H9 (cell line): ENCODE measurements around the gene PPP1R18. TPM values are rescaled to one million over a fixed set of nuclear protein-coding genes. Genes with fewer than 3 reads are reported as not detected.
A peak's percentile ranks its signal among the peaks of the same experiment; 100 is the strongest.

Experiments used
- DNase-seq: peaks from one replicate; pipeline ENCODE4 v3.0.0-alpha.2; 2017
- H2AFZ ChIP-seq: one replicate; pipeline ENCODE4 v1.6.1; 2013; ENCODE audit warnings: mild to moderate bottlenecking, low read length, control low read depth, moderate library complexity
- H2AK5ac ChIP-seq: 2 replicates; pipeline ENCODE4 v1.6.1; 2013; ENCODE audit warnings: low read length, control low read depth, mixed read lengths; ENCODE audit not compliant: insufficient read length
- H2BK120ac ChIP-seq: one replicate; pipeline ENCODE4 v1.6.1; 2013; ENCODE audit warnings: low read depth, mild to moderate bottlenecking, low read length, control low read depth, inconsistent platforms; ENCODE audit not compliant: poor library complexity, severe bottlenecking
- H2BK12ac ChIP-seq: 2 replicates; pipeline ENCODE4 v1.6.1; 2013; ENCODE audit warnings: low read length, control low read depth, mixed read lengths, low read depth; ENCODE audit not compliant: insufficient read length
- H2BK15ac ChIP-seq: 2 replicates; pipeline ENCODE4 v1.6.1; 2013; ENCODE audit warnings: low read depth, low read length, control low read depth
- H2BK20ac ChIP-seq: one replicate; pipeline ENCODE4 v1.6.1; 2013; ENCODE audit warnings: low read depth, mild to moderate bottlenecking, low read length, control low read depth, inconsistent platforms; ENCODE audit not compliant: poor library complexity, severe bottlenecking
- H2BK5ac ChIP-seq: 2 replicates; pipeline ENCODE4 v1.6.1; 2013; ENCODE audit warnings: low read length, control low read depth, mixed read lengths; ENCODE audit not compliant: insufficient read length
- H3K14ac ChIP-seq: 2 replicates; pipeline ENCODE4 v1.6.1; 2013; ENCODE audit warnings: low read length, control low read depth; ENCODE audit not compliant: insufficient read depth
- H3K18ac ChIP-seq: 2 replicates; pipeline ENCODE4 v1.6.1; 2013; ENCODE audit warnings: low read depth, mild to moderate bottlenecking, mixed read lengths, low read length, control low read depth; ENCODE audit not compliant: insufficient read length
- H3K23ac ChIP-seq: 2 replicates; pipeline ENCODE4 v1.6.1; 2013; ENCODE audit warnings: low read length, control low read depth, mixed read lengths, low read depth; ENCODE audit not compliant: insufficient read length
- H3K23me2 ChIP-seq: 2 replicates; pipeline ENCODE4 v1.6.1; 2013; ENCODE audit warnings: low read depth, mild to moderate bottlenecking, mixed read lengths, low read length, control low read depth; ENCODE audit not compliant: insufficient read length, poor library complexity, severe bottlenecking
- H3K27ac ChIP-seq: 2 replicates; pipeline ENCODE4 v1.5.1; 2013; ENCODE audit warnings: low read length, control low read depth, mixed read lengths, low read depth; ENCODE audit not compliant: insufficient read length
- H3K27me3 ChIP-seq: 2 replicates; pipeline ENCODE4 v1.6.1; 2013; ENCODE audit warnings: low read length, control low read depth, inconsistent platforms; ENCODE audit not compliant: insufficient read depth
- H3K4ac ChIP-seq: 2 replicates; pipeline ENCODE4 v1.6.1; 2013; ENCODE audit warnings: low read depth, mild to moderate bottlenecking, control low read depth, inconsistent platforms, low read length, moderate library complexity
- H3K4me1 ChIP-seq: 2 replicates; pipeline ENCODE4 v1.6.1; 2013; ENCODE audit warnings: low read length, control low read depth, inconsistent platforms; ENCODE audit not compliant: insufficient read depth
- H3K4me2 ChIP-seq: 2 replicates; pipeline ENCODE4 v1.6.1; 2013; ENCODE audit warnings: low read length, control low read depth, mixed read lengths; ENCODE audit not compliant: insufficient read length, insufficient read depth
- H3K56ac ChIP-seq: 2 replicates; pipeline ENCODE4 v1.6.1; 2013; ENCODE audit warnings: low read depth, mild to moderate bottlenecking, mixed read lengths, low read length, control low read depth; ENCODE audit not compliant: insufficient read length
- H3K79me1 ChIP-seq: 2 replicates; pipeline ENCODE4 v1.6.1; 2013; ENCODE audit warnings: low read depth, mild to moderate bottlenecking, moderate library complexity, low read length, control low read depth, inconsistent platforms; ENCODE audit not compliant: insufficient read depth, poor library complexity, severe bottlenecking
- H3K79me2 ChIP-seq: 2 replicates; pipeline ENCODE4 v1.6.1; 2013; ENCODE audit warnings: low read length, control low read depth, inconsistent platforms; ENCODE audit not compliant: insufficient read depth
- H3K9ac ChIP-seq: 2 replicates; pipeline ENCODE4 v1.6.1; 2013; ENCODE audit warnings: low read length, control low read depth, mixed read lengths; ENCODE audit not compliant: insufficient read length; ENCODE audit errors: extremely low read depth
- H3K9me3 ChIP-seq: one replicate; pipeline ENCODE4 v1.6.1; 2013; ENCODE audit warnings: low read depth, low read length, inconsistent platforms; ENCODE audit not compliant: control insufficient read depth
- H3T11ph ChIP-seq: one replicate; pipeline ENCODE4 v1.6.1; 2013; ENCODE audit warnings: mild to moderate bottlenecking, low read length, control low read depth, inconsistent platforms
- H4K20me1 ChIP-seq: one replicate; pipeline ENCODE4 v1.6.1; 2013; ENCODE audit not compliant: control insufficient read depth, insufficient read length, insufficient read depth
- H4K5ac ChIP-seq: 2 replicates; pipeline ENCODE4 v1.6.1; 2013; ENCODE audit warnings: low read depth, mild to moderate bottlenecking, mixed read lengths, low read length, control low read depth; ENCODE audit not compliant: insufficient read length
- H4K8ac ChIP-seq: replicated peaks from 2 replicates; pipeline ENCODE4 v1.6.1; 2013; ENCODE audit warnings: low read length, control low read depth, mixed read lengths, low read depth; ENCODE audit not compliant: insufficient read length
- H4K91ac ChIP-seq: 2 replicates; pipeline ENCODE4 v1.6.1; 2013; ENCODE audit warnings: low read depth, mild to moderate bottlenecking, moderate library complexity, mixed read lengths, low read length, control low read depth; ENCODE audit not compliant: insufficient read length
- H3K27ac Mint-ChIP-seq, 3 experiments: 2 replicates in 2 of 3; 3 replicates in 1 of 3; pipeline ENCODE4 v1.8.0; 2020 to 2021; ENCODE audit warnings: mixed read lengths in 3 of 3, mild to moderate bottlenecking in 1 of 3, moderate library complexity in 1 of 3
- H3K27me3 Mint-ChIP-seq: 2 replicates; pipeline ENCODE4 v1.8.0; 2021; ENCODE audit warnings: low read depth, mild to moderate bottlenecking, moderate library complexity, mixed read lengths
- H3K36me3 Mint-ChIP-seq, 3 experiments: 2 replicates in 2 of 3; 3 replicates in 1 of 3; pipeline ENCODE4 v1.8.0; 2020 to 2021; ENCODE audit warnings: low read depth in 3 of 3, mixed read lengths in 3 of 3; ENCODE audit not compliant: insufficient read depth in 1 of 3
- H3K4me1 Mint-ChIP-seq, 2 experiments: 2 replicates each; pipeline ENCODE4 v1.8.0; 2020; ENCODE audit warnings: mixed read lengths in 2 of 2
- H3K4me3 Mint-ChIP-seq, 2 experiments: 2 replicates in 1 of 2; 3 replicates in 1 of 2; pipeline ENCODE4 v1.8.0; 2020 to 2021; ENCODE audit warnings: mild to moderate bottlenecking in 2 of 2, mixed read lengths in 2 of 2, moderate library complexity in 1 of 2
- H3K9me3 Mint-ChIP-seq, 2 experiments: 2 replicates in 1 of 2; 3 replicates in 1 of 2; pipeline ENCODE4 v1.8.0; 2020; ENCODE audit warnings: mild to moderate bottlenecking in 2 of 2, mixed read lengths in 2 of 2, moderate library complexity in 1 of 2
- WGBS: extraction: QIAGEN DNeasy Blood & Tissue Kit; methylation state at CpG from one replicate; pipeline ENCODE4 v1.1.7; 2013; ENCODE audit warnings: missing lambda C conversion rate, low lambda C conversion rate, mixed read lengths; ENCODE audit not compliant: insufficient read length; ENCODE audit errors: extremely low coverage; 5-methylcytosine and 5-hydroxymethylcytosine counted together
- total RNA-seq: library from RNA; stranded (reverse); gene quantifications from 2 replicates; pipeline ENCODE4 v1.2.1, GENCODE V29; 2021
- TF ChIP-seq, protein P1 (sequence below): fragments of 200-600 bp; sonication (generic); conservative IDR thresholded peaks from 3 replicates; pipeline ENCODE4 v1.8.0; 2021; ENCODE audit warnings: antibody characterized with exemption, mild to moderate bottlenecking

Gene PPP1R18
- total RNA-seq, 1 experiment from 2014 or later: 28.0 TPM

DNA sequence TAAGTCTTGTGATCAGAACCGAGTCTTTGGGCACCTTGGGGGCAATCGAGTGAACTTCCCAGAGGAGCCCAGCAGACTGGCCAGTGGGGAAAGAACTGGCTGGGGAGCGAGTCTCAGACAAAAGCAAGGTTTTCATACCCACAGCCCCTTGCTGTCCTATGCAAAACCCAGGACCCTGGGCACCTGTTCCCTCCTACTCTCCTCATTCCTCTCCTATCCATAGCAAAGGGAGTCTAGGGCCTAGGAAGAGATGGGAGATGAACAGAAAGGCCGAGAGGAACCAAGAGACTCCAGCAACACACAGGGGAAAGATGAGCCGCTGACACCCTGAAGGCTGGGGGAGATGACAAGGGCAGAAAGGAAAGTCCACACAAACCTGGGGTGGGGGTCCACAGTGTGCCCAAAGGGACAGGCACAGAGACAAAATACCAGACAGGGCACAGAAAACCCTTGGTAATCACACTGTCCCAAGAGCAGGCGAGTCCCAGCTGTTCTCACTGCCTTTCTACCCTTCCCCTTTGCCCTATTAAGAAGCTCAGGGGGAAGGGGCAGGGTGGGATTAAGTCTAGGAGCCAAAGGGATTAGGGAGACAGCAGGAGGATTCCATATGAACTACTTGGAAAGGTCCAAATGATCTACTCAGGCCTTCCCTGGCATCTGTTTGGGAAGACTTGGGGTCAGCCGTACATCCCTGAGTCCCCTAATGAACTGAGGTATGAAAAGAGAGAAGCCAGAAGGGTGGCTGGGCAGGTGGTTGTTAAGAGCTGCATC lies 6.5 kb downstream of the PPP1R18 start:
- H3K36me3 Mint-ChIP-seq: peaks cover 10 to 33% (median 26%) of the 10 kb centered on the region in 3 experiments; a peak in 6 of 7 replicates
- peak overlapping the region; percentile 60 to 69; a peak in 3 of 5 replicates for H3K4me3 Mint-ChIP-seq
- no peak overlapping the region for H2BK20ac ChIP-seq
- no peak overlapping the region for H3K14ac ChIP-seq
- H3T11ph ChIP-seq: no peak overlapping the region
- no peak overlapping the region for H2BK5ac ChIP-seq
- H3K9me3 ChIP-seq: no peaks in the 10 kb centered on the region
- peaks cover 14% of the 10 kb centered on the region; the same call in 1 of the 2 replicates for H3K4me1 ChIP-seq
- H3K56ac ChIP-seq: no peak overlapping the region
- H3K4me2 ChIP-seq: peak overlapping the region; percentile 7
- H2BK15ac ChIP-seq: no peak overlapping the region
- no peaks in the 10 kb centered on the region; a peak in 1 of 5 replicates for H3K9me3 Mint-ChIP-seq
- H3K27me3 ChIP-seq: no peaks in the 10 kb centered on the region
- no peak overlapping the region for H3K9ac ChIP-seq
- no peaks in the 10 kb centered on the region for H4K20me1 ChIP-seq
- H2AFZ ChIP-seq: no peak overlapping the region
- no CpG with 5 or more reads among the region's 7 CpGs for WGBS
- no peak overlapping the region for H3K23ac ChIP-seq
- H3K27ac Mint-ChIP-seq: peak overlapping the region in 2 of 3 experiments; percentile 9 to 81; a peak in 1 of 7 replicates
- H3K4me1 Mint-ChIP-seq: peaks cover 44 to 48% of the 10 kb centered on the region in 2 experiments
- H3K18ac ChIP-seq: no peak overlapping the region
- no peak overlapping the region for H2AK5ac ChIP-seq
- no peak overlapping the region for H2BK12ac ChIP-seq
- no peak overlapping the region for H3K27ac ChIP-seq
- H4K8ac ChIP-seq: no peak overlapping the region
- H4K5ac ChIP-seq: no peak overlapping the region
- H3K79me2 ChIP-seq: no peaks in the 10 kb centered on the region; the same call in 1 of the 2 replicates
- H3K23me2 ChIP-seq: peaks cover 3% of the 10 kb centered on the region
- no peak for DNase-seq
- H3K27me3 Mint-ChIP-seq: no peaks in the 10 kb centered on the region
- TF ChIP-seq, protein P1, sequence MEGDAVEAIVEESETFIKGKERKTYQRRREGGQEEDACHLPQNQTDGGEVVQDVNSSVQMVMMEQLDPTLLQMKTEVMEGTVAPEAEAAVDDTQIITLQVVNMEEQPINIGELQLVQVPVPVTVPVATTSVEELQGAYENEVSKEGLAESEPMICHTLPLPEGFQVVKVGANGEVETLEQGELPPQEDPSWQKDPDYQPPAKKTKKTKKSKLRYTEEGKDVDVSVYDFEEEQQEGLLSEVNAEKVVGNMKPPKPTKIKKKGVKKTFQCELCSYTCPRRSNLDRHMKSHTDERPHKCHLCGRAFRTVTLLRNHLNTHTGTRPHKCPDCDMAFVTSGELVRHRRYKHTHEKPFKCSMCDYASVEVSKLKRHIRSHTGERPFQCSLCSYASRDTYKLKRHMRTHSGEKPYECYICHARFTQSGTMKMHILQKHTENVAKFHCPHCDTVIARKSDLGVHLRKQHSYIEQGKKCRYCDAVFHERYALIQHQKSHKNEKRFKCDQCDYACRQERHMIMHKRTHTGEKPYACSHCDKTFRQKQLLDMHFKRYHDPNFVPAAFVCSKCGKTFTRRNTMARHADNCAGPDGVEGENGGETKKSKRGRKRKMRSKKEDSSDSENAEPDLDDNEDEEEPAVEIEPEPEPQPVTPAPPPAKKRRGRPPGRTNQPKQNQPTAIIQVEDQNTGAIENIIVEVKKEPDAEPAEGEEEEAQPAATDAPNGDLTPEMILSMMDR: no peak
- no peak overlapping the region for H3K4ac ChIP-seq
- no peak overlapping the region for H4K91ac ChIP-seq
- no peaks in the 10 kb centered on the region for H3K79me1 ChIP-seq
- H2BK120ac ChIP-seq: no peak overlapping the region
